GM12878 (cell line): ENCODE data around the gene HERC2. TPM values are rescaled to one million over a fixed set of nuclear protein-coding genes. Genes with fewer than 3 reads are reported as not detected.

ENCODE experiments used
- ATAC-seq: fragments of 200-7000 bp; cut with Tn5 transposase; 3 replicates; pipeline ENCODE4 v1.9.1; 2020; ENCODE audit warnings: mild to moderate bottlenecking, moderate library complexity
- BruUV-seq: library from RNA; stranded (reverse); fragments of 400-500 nt; replicated peaks from 2 replicates; lab custom pipeline; 2021; lab: Mats Ljungman, UMichigan
- CTCF ChIA-PET: fragments of 300-600 bp; sonication (Branson Sonifier 250); formaldehyde crosslinking; extraction: SDS; loops from one replicate; lab custom pipeline; 2021; ENCODE audit warnings: inconsistent platforms; lab: Yijun Ruan, JAX
- POLR2A ChIA-PET: fragments of 350-600 bp; formaldehyde crosslinking; extraction: SDS; loops from one replicate; lab custom pipeline; 2021; ENCODE audit warnings: inconsistent platforms; lab: Charles Lee
- RAD21 ChIA-PET: fragments of 300-600 bp; sonication (Branson Sonifier 250); formaldehyde crosslinking; loops from one replicate; lab custom pipeline; 2023; ENCODE audit warnings: antibody characterized with exemption; ENCODE audit not compliant: unreplicated experiment; lab: Charles Lee
- SMC1A ChIA-PET: fragments of 300-600 bp; sonication (Branson Sonifier 250); formaldehyde crosslinking; loops from one replicate; lab custom pipeline; 2023; ENCODE audit not compliant: unreplicated experiment, uncharacterized antibody; lab: Charles Lee
- DNase-seq: peaks from one replicate; pipeline ENCODE4 v3.0.0-alpha.2; 2011; ENCODE audit warnings: low read depth, low spot score
- FAIRE-seq: peaks from 3 replicates; lab custom pipeline; 2011; peaks lifted over from hg19 to GRCh38; lab: Jason Lieb, UNC
- H2AFZ ChIP-seq: 2 replicates; pipeline ENCODE4 v1.6.0; 2011; ENCODE audit warnings: low read depth, low read length, control low read depth; ENCODE audit not compliant: control insufficient read depth
- H3K27ac ChIP-seq: 2 replicates; pipeline ENCODE4 v1.5.1; 2011; ENCODE audit warnings: control low read depth; ENCODE audit not compliant: control insufficient read depth, insufficient read depth
- H3K27me3 ChIP-seq, 2 experiments: replicated peaks in 1 of 2; 2 replicates each; pipeline versions ENCODE4 v1.6.0 to v1.6.1; 2011; ENCODE audit warnings: low read length in 1 of 2; ENCODE audit not compliant: control insufficient read depth in 2 of 2, insufficient read depth in 2 of 2
- H3K36me3 ChIP-seq, 2 experiments: 2 replicates each; pipeline ENCODE4 v1.5.1; 2011; ENCODE audit warnings: low read length in 1 of 2; ENCODE audit not compliant: control insufficient read depth in 2 of 2, insufficient read depth in 2 of 2
- H3K4me1 ChIP-seq: 2 replicates; pipeline ENCODE4 v1.6.1; 2011; ENCODE audit warnings: mild to moderate bottlenecking, low read length, moderate library complexity, mixed read lengths; ENCODE audit not compliant: control insufficient read depth, insufficient read depth
- H3K4me2 ChIP-seq: 2 replicates; pipeline ENCODE4 v1.6.0; 2011; ENCODE audit warnings: control low read depth; ENCODE audit not compliant: control insufficient read depth, insufficient read depth
- H3K4me3 ChIP-seq: fragments of 200-600 bp; sonication (generic); 2 replicates; pipeline ENCODE4 v1.5.1; 2016
- H3K79me2 ChIP-seq: 2 replicates; pipeline ENCODE4 v1.6.0; 2011; ENCODE audit warnings: low read length; ENCODE audit not compliant: control insufficient read depth, insufficient read depth
- H3K9ac ChIP-seq: 2 replicates; pipeline ENCODE4 v1.8.0; 2011; ENCODE audit warnings: low read length, control low read depth, mixed read lengths; ENCODE audit not compliant: control insufficient read depth, insufficient read depth
- H3K9me3 ChIP-seq: replicated peaks from 3 replicates; pipeline ENCODE4 v1.5.1; 2011; ENCODE audit warnings: mild to moderate bottlenecking, low read length; ENCODE audit not compliant: control insufficient read depth, insufficient read depth
- H4K20me1 ChIP-seq: 2 replicates; pipeline ENCODE4 v1.6.0; 2011; ENCODE audit not compliant: control insufficient read depth, insufficient read depth
- HDGF ChIP-seq: fragments of 450-650 bp; IDR thresholded peaks from 2 replicates; pipeline ENCODE4 v1.6.1; 2016; ENCODE audit warnings: antibody characterized with exemption
- KAT2A ChIP-seq: conservative IDR thresholded peaks from 2 replicates; pipeline ENCODE4 v1.6.1; 2011; ENCODE audit warnings: low read depth, low read length; ENCODE audit not compliant: control insufficient read depth
- KDM1A ChIP-seq: fragments of 200-600 bp; sonication (generic); IDR thresholded peaks from 2 replicates; pipeline ENCODE4 v1.6.1; 2016; ENCODE audit warnings: borderline replicate concordance
- PAX5 ChIP-seq: IDR thresholded peaks from 2 replicates; pipeline ENCODE4 v1.6.1; 2011; ENCODE audit warnings: low read depth, low read length, borderline replicate concordance
- POLR2A ChIP-seq: IDR thresholded peaks from 2 replicates; pipeline ENCODE4 v1.6.1; 2011; ENCODE audit warnings: low read depth, mild to moderate bottlenecking, low read length
- SMC3 ChIP-seq: IDR thresholded peaks from 2 replicates; pipeline ENCODE4 v1.6.1; 2011; ENCODE audit warnings: low read length, improper control_type of control experiment, borderline replicate concordance
- TAF1 ChIP-seq: IDR thresholded peaks from 2 replicates; pipeline ENCODE4 v1.6.1; 2011; ENCODE audit warnings: mild to moderate bottlenecking, low read depth, low read length, borderline replicate concordance
- WGBS: methylation state at CpG from one replicate; pipeline ENCODE4 v1.1.6; 2016; ENCODE audit warnings: low lambda C conversion rate; ENCODE audit not compliant: insufficient replicate concordance, insufficient coverage; ENCODE audit errors: missing lambda C conversion rate; 5-methylcytosine and 5-hydroxymethylcytosine counted together
- in situ Hi-C: fragments of 300-500 bp; cut with MboI; formaldehyde crosslinking; loops from 9 replicates; pipeline ENCODE4 v1.14.3; 2018; ENCODE audit warnings: mixed read lengths
- intact Hi-C: fragments of 100-400 bp; cut with micrococcal nuclease; formaldehyde crosslinking; loops from one replicate; pipeline ENCODE4 v1.14.2; 2022; ENCODE audit not compliant: unreplicated experiment
- polyA plus RNA-seq, 11 experiments: library from polyadenylated mRNA; depleted of rRNA in 4 of 11; unstranded in 6 of 11; stranded (reverse) in 5 of 11; fragments of >200 nt; fragmentation: Nextera tagmentation in 4 of 11; fragmentation: Illumina TruSeq in 1 of 11; extraction: Ambion mirVana in 4 of 11; extraction: Trizol in 1 of 11; gene quantifications; 1 replicate in 1 of 11; 2 replicates in 10 of 11; pipeline versions ENCODE4 v1.2.1 to v1.2.3, GENCODE V29; 2011 to 2016; ENCODE audit warnings: inconsistent platforms in 2 of 11, missing spikeins in 2 of 11, low read depth in 1 of 11
- total RNA-seq, 4 experiments: library from RNA; depleted of rRNA in 3 of 4; stranded (reverse); fragments of >200 nt in 3 of 4; fragmentation: Illumina TruSeq in 1 of 4; extraction: Trizol in 1 of 4; gene quantifications; 2 replicates each; pipeline versions ENCODE4 v1.2.1 to v1.2.3, GENCODE V29; 2013 to 2021
- TF ChIP-seq, protein P1 (sequence below): fragments of 450-650 bp; IDR thresholded peaks from 2 replicates; pipeline ENCODE4 v1.6.1; 2018; ENCODE audit warnings: borderline replicate concordance, mild to moderate bottlenecking; ENCODE audit not compliant: partially characterized antibody
- TF ChIP-seq, protein P2 (sequence below): IDR thresholded peaks from 2 replicates; pipeline ENCODE4 v1.6.1; 2011; ENCODE audit warnings: mild to moderate bottlenecking, low read depth, low read length, moderate library complexity; ENCODE audit not compliant: insufficient replicate concordance
- TF ChIP-seq, protein P3 (sequence below): fragments of 450-650 bp; IDR thresholded peaks from 2 replicates; pipeline ENCODE4 v1.6.1; 2018; ENCODE audit warnings: mild to moderate bottlenecking, low read depth, moderate library complexity; ENCODE audit not compliant: partially characterized antibody
- TF ChIP-seq, protein P4 (sequence below): fragments of 450-650 bp; IDR thresholded peaks from 2 replicates; pipeline ENCODE4 v1.6.1; 2017; ENCODE audit warnings: mild to moderate bottlenecking, moderate library complexity

HERC2 gene
- total and polyA plus RNA-seq, 10 of the 15 experiments (the other 5 are each of a cell fraction or from before 2014, with no cell fraction given): 6.1 to 39.0 (median 24.0) TPM

DNA sequence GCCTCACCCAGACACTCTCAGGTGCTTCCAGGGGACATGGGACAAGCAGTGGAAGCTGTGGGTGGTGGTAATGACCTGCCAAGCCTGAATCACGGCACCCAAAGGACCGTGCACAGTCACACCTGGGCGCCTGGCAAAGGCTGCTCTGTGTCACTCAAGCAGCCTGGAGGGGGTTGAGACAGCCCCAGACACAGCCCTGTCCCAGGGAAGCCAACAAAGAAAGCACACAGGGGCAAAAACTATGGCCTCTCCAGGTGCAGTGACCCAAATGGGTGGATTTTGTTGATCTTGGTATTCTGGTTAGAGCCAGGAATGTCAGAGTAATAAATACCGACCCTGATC, 207.9 kb downstream of the HERC2 start:
- H3K4me1 ChIP-seq: no peaks in the 10 kb centered on the region
- WGBS: 82% methylated on average over 4 of the region's 4 CpGs
- H3K9me3 ChIP-seq: no peaks in the 10 kb centered on the region
- no TSS peak for BruUV-seq
- intact Hi-C loops: no loop called here
- no peak overlapping the region for H3K27ac ChIP-seq
- ATAC-seq (no peak), FAIRE-seq (no peak), DNase-seq (no peak)
- CTCF ChIA-PET: interaction anchor here (0.7 kb wide), 1 partner anchor 12 kb away, joined by 3 read pairs; no protein-coding TSS in a partner anchor
- POLR2A ChIA-PET: no interaction called here
- in situ Hi-C loops: no loop called here
- H3K79me2 ChIP-seq: no peaks in the 10 kb centered on the region
- H3K36me3 ChIP-seq: peaks cover 10 to 29% of the 10 kb centered on the region in 2 experiments
- no peak overlapping the region for H3K9ac ChIP-seq
- RAD21 ChIA-PET: no interaction called here
- SMC1A ChIA-PET: no interaction called here
- no peak overlapping the region for H2AFZ ChIP-seq
- H3K4me2 ChIP-seq: no peak overlapping the region
- no peaks in the 10 kb centered on the region for H3K27me3 ChIP-seq
- H3K4me3 ChIP-seq: no peak overlapping the region
- no peak for TF ChIP-seq HDGF
- TF ChIP-seq TAF1: no peak
- TF ChIP-seq, protein P1, sequence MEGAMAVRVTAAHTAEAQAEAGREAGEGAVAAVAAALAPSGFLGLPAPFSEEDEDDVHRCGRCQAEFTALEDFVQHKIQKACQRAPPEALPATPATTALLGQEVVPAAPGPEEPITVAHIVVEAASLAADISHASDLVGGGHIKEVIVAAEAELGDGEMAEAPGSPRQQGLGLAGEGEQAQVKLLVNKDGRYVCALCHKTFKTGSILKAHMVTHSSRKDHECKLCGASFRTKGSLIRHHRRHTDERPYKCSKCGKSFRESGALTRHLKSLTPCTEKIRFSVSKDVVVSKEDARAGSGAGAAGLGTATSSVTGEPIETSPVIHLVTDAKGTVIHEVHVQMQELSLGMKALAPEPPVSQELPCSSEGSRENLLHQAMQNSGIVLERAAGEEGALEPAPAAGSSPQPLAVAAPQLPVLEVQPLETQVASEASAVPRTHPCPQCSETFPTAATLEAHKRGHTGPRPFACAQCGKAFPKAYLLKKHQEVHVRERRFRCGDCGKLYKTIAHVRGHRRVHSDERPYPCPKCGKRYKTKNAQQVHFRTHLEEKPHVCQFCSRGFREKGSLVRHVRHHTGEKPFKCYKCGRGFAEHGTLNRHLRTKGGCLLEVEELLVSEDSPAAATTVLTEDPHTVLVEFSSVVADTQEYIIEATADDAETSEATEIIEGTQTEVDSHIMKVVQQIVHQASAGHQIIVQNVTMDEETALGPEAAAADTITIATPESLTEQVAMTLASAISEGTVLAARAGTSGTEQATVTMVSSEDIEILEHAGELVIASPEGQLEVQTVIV: no peak
- TF ChIP-seq KAT2A: no peak
- TF ChIP-seq, protein P2, sequence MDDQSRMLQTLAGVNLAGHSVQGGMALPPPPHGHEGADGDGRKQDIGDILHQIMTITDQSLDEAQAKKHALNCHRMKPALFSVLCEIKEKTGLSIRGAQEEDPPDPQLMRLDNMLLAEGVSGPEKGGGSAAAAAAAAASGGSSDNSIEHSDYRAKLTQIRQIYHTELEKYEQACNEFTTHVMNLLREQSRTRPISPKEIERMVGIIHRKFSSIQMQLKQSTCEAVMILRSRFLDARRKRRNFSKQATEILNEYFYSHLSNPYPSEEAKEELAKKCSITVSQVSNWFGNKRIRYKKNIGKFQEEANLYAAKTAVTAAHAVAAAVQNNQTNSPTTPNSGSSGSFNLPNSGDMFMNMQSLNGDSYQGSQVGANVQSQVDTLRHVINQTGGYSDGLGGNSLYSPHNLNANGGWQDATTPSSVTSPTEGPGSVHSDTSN: no peak
- TF ChIP-seq KDM1A: no peak
- TF ChIP-seq POLR2A: no peak
- no peak for TF ChIP-seq SMC3
- TF ChIP-seq PAX5: no peak
- TF ChIP-seq, protein P3, sequence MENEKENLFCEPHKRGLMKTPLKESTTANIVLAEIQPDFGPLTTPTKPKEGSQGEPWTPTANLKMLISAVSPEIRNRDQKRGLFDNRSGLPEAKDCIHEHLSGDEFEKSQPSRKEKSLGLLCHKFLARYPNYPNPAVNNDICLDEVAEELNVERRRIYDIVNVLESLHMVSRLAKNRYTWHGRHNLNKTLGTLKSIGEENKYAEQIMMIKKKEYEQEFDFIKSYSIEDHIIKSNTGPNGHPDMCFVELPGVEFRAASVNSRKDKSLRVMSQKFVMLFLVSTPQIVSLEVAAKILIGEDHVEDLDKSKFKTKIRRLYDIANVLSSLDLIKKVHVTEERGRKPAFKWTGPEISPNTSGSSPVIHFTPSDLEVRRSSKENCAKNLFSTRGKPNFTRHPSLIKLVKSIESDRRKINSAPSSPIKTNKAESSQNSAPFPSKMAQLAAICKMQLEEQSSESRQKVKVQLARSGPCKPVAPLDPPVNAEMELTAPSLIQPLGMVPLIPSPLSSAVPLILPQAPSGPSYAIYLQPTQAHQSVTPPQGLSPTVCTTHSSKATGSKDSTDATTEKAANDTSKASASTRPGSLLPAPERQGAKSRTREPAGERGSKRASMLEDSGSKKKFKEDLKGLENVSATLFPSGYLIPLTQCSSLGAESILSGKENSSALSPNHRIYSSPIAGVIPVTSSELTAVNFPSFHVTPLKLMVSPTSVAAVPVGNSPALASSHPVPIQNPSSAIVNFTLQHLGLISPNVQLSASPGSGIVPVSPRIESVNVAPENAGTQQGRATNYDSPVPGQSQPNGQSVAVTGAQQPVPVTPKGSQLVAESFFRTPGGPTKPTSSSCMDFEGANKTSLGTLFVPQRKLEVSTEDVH: no peak
- TF ChIP-seq, protein P4, sequence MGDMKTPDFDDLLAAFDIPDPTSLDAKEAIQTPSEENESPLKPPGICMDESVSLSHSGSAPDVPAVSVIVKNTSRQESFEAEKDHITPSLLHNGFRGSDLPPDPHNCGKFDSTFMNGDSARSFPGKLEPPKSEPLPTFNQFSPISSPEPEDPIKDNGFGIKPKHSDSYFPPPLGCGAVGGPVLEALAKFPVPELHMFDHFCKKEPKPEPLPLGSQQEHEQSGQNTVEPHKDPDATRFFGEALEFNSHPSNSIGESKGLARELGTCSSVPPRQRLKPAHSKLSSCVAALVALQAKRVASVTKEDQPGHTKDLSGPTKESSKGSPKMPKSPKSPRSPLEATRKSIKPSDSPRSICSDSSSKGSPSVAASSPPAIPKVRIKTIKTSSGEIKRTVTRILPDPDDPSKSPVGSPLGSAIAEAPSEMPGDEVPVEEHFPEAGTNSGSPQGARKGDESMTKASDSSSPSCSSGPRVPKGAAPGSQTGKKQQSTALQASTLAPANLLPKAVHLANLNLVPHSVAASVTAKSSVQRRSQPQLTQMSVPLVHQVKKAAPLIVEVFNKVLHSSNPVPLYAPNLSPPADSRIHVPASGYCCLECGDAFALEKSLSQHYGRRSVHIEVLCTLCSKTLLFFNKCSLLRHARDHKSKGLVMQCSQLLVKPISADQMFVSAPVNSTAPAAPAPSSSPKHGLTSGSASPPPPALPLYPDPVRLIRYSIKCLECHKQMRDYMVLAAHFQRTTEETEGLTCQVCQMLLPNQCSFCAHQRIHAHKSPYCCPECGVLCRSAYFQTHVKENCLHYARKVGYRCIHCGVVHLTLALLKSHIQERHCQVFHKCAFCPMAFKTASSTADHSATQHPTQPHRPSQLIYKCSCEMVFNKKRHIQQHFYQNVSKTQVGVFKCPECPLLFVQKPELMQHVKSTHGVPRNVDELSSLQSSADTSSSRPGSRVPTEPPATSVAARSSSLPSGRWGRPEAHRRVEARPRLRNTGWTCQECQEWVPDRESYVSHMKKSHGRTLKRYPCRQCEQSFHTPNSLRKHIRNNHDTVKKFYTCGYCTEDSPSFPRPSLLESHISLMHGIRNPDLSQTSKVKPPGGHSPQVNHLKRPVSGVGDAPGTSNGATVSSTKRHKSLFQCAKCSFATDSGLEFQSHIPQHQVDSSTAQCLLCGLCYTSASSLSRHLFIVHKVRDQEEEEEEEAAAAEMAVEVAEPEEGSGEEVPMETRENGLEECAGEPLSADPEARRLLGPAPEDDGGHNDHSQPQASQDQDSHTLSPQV: no peak
- H4K20me1 ChIP-seq: no peaks in the 10 kb centered on the region
